ENCODE measurements around the gene LIMS2.

The LIMS2 gene

GRCh38 chr2:127594116-127594591 lies 81.2 kb downstream of the LIMS2 start:
- DNase-seq = no peak
- TF ChIP-seq GATA1 (IDR thresholded peaks at IDR 0.05; ENCODE audit: low read depth, low read length) (no peak), POLR2A (IDR thresholded peaks at IDR 0.05; ENCODE audit: low read length) (no peak)

GRCh38 chr2:127593228-127594115 lies 81.9 kb downstream of the LIMS2 start:
- DNase-seq = no peak
- TF ChIP-seq POLR2A (IDR thresholded peaks at IDR 0.05; ENCODE audit: low read length) (no peak), GATA1 (IDR thresholded peaks at IDR 0.05; ENCODE audit: low read depth, low read length) (no peak)

GRCh38 chr2:127592761-127593227 lies 82.5 kb downstream of the LIMS2 start:
- DNase-seq = no peak
- TF ChIP-seq POLR2A (IDR thresholded peaks at IDR 0.05; ENCODE audit: low read length) (no peak), GATA1 (IDR thresholded peaks at IDR 0.05; ENCODE audit: low read depth, low read length) (no peak)

GRCh38 chr2:127591221-127591923 lies 84.0 kb downstream of the LIMS2 start:
- TF ChIP-seq GATA1 (IDR thresholded peaks at IDR 0.05; ENCODE audit: low read depth, low read length) (no peak), POLR2A (IDR thresholded peaks at IDR 0.05; ENCODE audit: low read length) (no peak)
- peak; percentile 46 to 58 for DNase-seq

GRCh38 chr2:127590386-127591190 lies 84.7 kb downstream of the LIMS2 start:
- DNase-seq = no peak
- TF ChIP-seq POLR2A (IDR thresholded peaks at IDR 0.05; ENCODE audit: low read length) (no peak), GATA1 (IDR thresholded peaks at IDR 0.05; ENCODE audit: low read depth, low read length) (no peak)

GRCh38 chr2:127589841-127590240 lies 85.5 kb downstream of the LIMS2 start:
- TF ChIP-seq POLR2A (IDR thresholded peaks at IDR 0.05; ENCODE audit: low read length) (no peak), GATA1 (IDR thresholded peaks at IDR 0.05; ENCODE audit: low read depth, low read length) (no peak)
- no peak for DNase-seq

- no peak for DNase-seq
- no peak for TF ChIP-seq POLR2A (IDR thresholded peaks at IDR 0.05; ENCODE audit: low read length)
- TF ChIP-seq GATA1 (IDR thresholded peaks at IDR 0.05; ENCODE audit: low read depth, low read length) = no peak
Observed at GRCh38 chr2:127589358-127589757, 86.0 kb downstream of the LIMS2 start.

Data from erythroblast (primary cell).